IMR-90 (cell line): ENCODE results near the gene WDCP. TPM values are rescaled to one million over a fixed set of nuclear protein-coding genes. Genes with fewer than 3 reads are reported as not detected.

Source experiments
- ATAC-seq: fragments of 200-7000 bp; cut with Tn5 transposase; 2 replicates; pipeline ENCODE4 v1.9.1; 2020; ENCODE audit warnings: low read depth, mild to moderate bottlenecking, moderate library complexity
- BruUV-seq: library from RNA; stranded (reverse); fragments of 400-500 nt; replicated peaks from 2 replicates; lab custom pipeline; 2021; lab: Mats Ljungman, UMichigan
- CTCF ChIA-PET: fragments of 300-600 bp; formaldehyde crosslinking; extraction: SDS; loops from one replicate; lab custom pipeline; 2021; ENCODE audit warnings: antibody characterized with exemption; lab: Yijun Ruan, JAX
- POLR2A ChIA-PET: fragments of 300-600 bp; sonication (Branson Sonifier 250); formaldehyde crosslinking; loops from one replicate; lab custom pipeline; 2022; ENCODE audit warnings: antibody characterized with exemption; ENCODE audit not compliant: unreplicated experiment; lab: Charles Lee
- DNase-seq: peaks from one replicate; pipeline ENCODE4 v3.0.0; 2013
- H2AFZ ChIP-seq: replicated peaks from 2 replicates; pipeline ENCODE3; 2013; ENCODE audit warnings: low read length, mild to moderate bottlenecking; ENCODE audit not compliant: poor library complexity
- H2AK5ac ChIP-seq: 2 replicates; pipeline ENCODE4 v1.6.1; 2013; ENCODE audit warnings: low read depth, low read length, inconsistent platforms
- H2AK9ac ChIP-seq: replicated peaks from 2 replicates; pipeline ENCODE3; 2013; ENCODE audit warnings: mild to moderate bottlenecking, low read depth, low read length, moderate library complexity; ENCODE audit not compliant: poor library complexity
- H2BK120ac ChIP-seq: 2 replicates; pipeline ENCODE4 v1.6.1; 2013; ENCODE audit warnings: low read depth, low read length, inconsistent platforms
- H2BK15ac ChIP-seq: 3 replicates; pipeline ENCODE4 v1.6.1; 2013; ENCODE audit warnings: low read depth, low read length, inconsistent platforms
- H2BK20ac ChIP-seq: 2 replicates; pipeline ENCODE4 v1.6.1; 2013; ENCODE audit warnings: low read depth, mild to moderate bottlenecking, inconsistent platforms, low read length, moderate library complexity
- H2BK5ac ChIP-seq: 2 replicates; pipeline ENCODE4 v1.6.1; 2013; ENCODE audit warnings: mild to moderate bottlenecking, low read depth, low read length, inconsistent platforms; ENCODE audit not compliant: poor library complexity, severe bottlenecking
- H3K14ac ChIP-seq: replicated peaks from 2 replicates; pipeline ENCODE4 v1.6.1; 2013; ENCODE audit warnings: low read depth, low read length, inconsistent platforms
- H3K18ac ChIP-seq: 2 replicates; pipeline ENCODE4 v1.6.1; 2013; ENCODE audit warnings: low read depth, low read length, control low read depth
- H3K23ac ChIP-seq: 2 replicates; pipeline ENCODE4 v1.6.1; 2013; ENCODE audit warnings: low read depth, low read length, inconsistent platforms
- H3K27ac ChIP-seq: 2 replicates; pipeline ENCODE4 v1.5.1; 2013; ENCODE audit warnings: mild to moderate bottlenecking, control low read depth, low read length; ENCODE audit not compliant: insufficient read depth
- H3K27me3 ChIP-seq: 2 replicates; pipeline ENCODE4 v1.6.1; 2013; ENCODE audit warnings: low read length; ENCODE audit not compliant: control insufficient read depth, insufficient read depth
- H3K36me3 ChIP-seq: 2 replicates; pipeline ENCODE4 v1.6.1; 2013; ENCODE audit warnings: low read length, mixed read lengths; ENCODE audit not compliant: control insufficient read depth, insufficient read depth
- H3K4ac ChIP-seq: 2 replicates; pipeline ENCODE4 v1.6.1; 2013; ENCODE audit warnings: low read depth, low read length, inconsistent platforms
- H3K4me1 ChIP-seq: 2 replicates; pipeline ENCODE4 v1.6.1; 2013; ENCODE audit warnings: low read length, mixed read lengths; ENCODE audit not compliant: control insufficient read depth, insufficient read depth
- H3K4me2 ChIP-seq: 2 replicates; pipeline ENCODE4 v1.6.1; 2013; ENCODE audit warnings: low read depth, mild to moderate bottlenecking, control low read depth, low read length, moderate library complexity
- H3K4me3 ChIP-seq: 2 replicates; pipeline ENCODE4 v1.5.1; 2013; ENCODE audit warnings: low read depth, mild to moderate bottlenecking, control low read depth, low read length, moderate library complexity; ENCODE audit not compliant: insufficient read depth
- H3K56ac ChIP-seq: 2 replicates; pipeline ENCODE4 v1.6.1; 2013; ENCODE audit warnings: low read length, inconsistent platforms; ENCODE audit not compliant: insufficient read depth; ENCODE audit errors: extremely low read depth
- H3K79me1 ChIP-seq, 2 experiments: 2 replicates each; pipeline ENCODE4 v1.6.1; 2013; ENCODE audit warnings: low read length in 2 of 2, inconsistent platforms in 1 of 2, low read depth in 1 of 2
- H3K9ac ChIP-seq: 2 replicates; pipeline ENCODE4 v1.6.1; 2013; ENCODE audit warnings: low read depth, low read length, control low read depth
- H3K9me1 ChIP-seq: 2 replicates; pipeline ENCODE4 v1.6.1; 2013; ENCODE audit warnings: low read length, inconsistent platforms; ENCODE audit not compliant: insufficient read depth
- H3K9me3 ChIP-seq: 2 replicates; pipeline ENCODE4 v1.6.1; 2013; ENCODE audit warnings: low read length; ENCODE audit not compliant: control insufficient read depth, insufficient read depth
- H4K20me1 ChIP-seq: 2 replicates; pipeline ENCODE4 v1.6.1; 2013; ENCODE audit warnings: low read length, inconsistent platforms; ENCODE audit not compliant: insufficient read depth
- H4K5ac ChIP-seq: 2 replicates; pipeline ENCODE4 v1.6.1; 2013; ENCODE audit warnings: mild to moderate bottlenecking, low read depth, low read length, control low read depth
- H4K8ac ChIP-seq, 2 experiments: 2 replicates each; pipeline ENCODE4 v1.6.1; 2013; ENCODE audit warnings: low read depth in 2 of 2, low read length in 2 of 2, control low read depth in 1 of 2, inconsistent platforms in 1 of 2
- H4K91ac ChIP-seq: 2 replicates; pipeline ENCODE4 v1.6.1; 2013; ENCODE audit warnings: low read depth, low read length, inconsistent platforms; ENCODE audit not compliant: insufficient read depth
- BHLHE40 ChIP-seq: fragments of 150-350 bp; IDR thresholded peaks from 2 replicates; pipeline ENCODE4 v1.6.1; 2016; ENCODE audit warnings: mild to moderate bottlenecking, low read depth, low read length
- CEBPB ChIP-seq: IDR thresholded peaks from 2 replicates; pipeline ENCODE4 v1.6.1; 2012; ENCODE audit warnings: low read depth, low read length, improper control_type of control experiment
- CHD1 ChIP-seq: IDR thresholded peaks from 2 replicates; pipeline ENCODE4 v1.6.1; 2012; ENCODE audit warnings: low read depth, low read length, improper control_type of control experiment
- CTCF ChIP-seq: conservative IDR thresholded peaks from 2 replicates; pipeline ENCODE4 v1.5.1; 2012; ENCODE audit warnings: mild to moderate bottlenecking, low read depth, low read length, improper control_type of control experiment
- ELK1 ChIP-seq: fragments of 150-350 bp; IDR thresholded peaks from 2 replicates; pipeline ENCODE4 v1.6.1; 2016; ENCODE audit warnings: low read depth, mild to moderate bottlenecking, low read length, moderate library complexity, borderline replicate concordance
- FOS ChIP-seq: fragments of 150-350 bp; IDR thresholded peaks from 2 replicates; pipeline ENCODE4 v1.6.1; 2016; ENCODE audit warnings: low read depth, low read length
- MAFK ChIP-seq: IDR thresholded peaks from 2 replicates; pipeline ENCODE4 v1.6.1; 2012; ENCODE audit warnings: low read depth, low read length, improper control_type of control experiment
- MAZ ChIP-seq: IDR thresholded peaks from 2 replicates; pipeline ENCODE4 v1.6.1; 2012; ENCODE audit warnings: low read depth, mild to moderate bottlenecking, low read length, improper control_type of control experiment, moderate library complexity, borderline replicate concordance
- MXI1 ChIP-seq: IDR thresholded peaks from 2 replicates; pipeline ENCODE4 v1.6.1; 2012; ENCODE audit warnings: low read depth, mild to moderate bottlenecking, low read length, moderate library complexity, borderline replicate concordance
- NFE2L2 ChIP-seq: fragments of 150-350 bp; IDR thresholded peaks from 2 replicates; pipeline ENCODE4 v1.6.1; 2016; ENCODE audit warnings: low read depth, mild to moderate bottlenecking, low read length
- POLR2A ChIP-seq: IDR thresholded peaks from 2 replicates; pipeline ENCODE4 v1.6.1; 2012; ENCODE audit warnings: mild to moderate bottlenecking, low read depth, low read length
- RAD21 ChIP-seq: IDR thresholded peaks from 2 replicates; pipeline ENCODE4 v1.6.1; 2012; ENCODE audit warnings: low read length, improper control_type of control experiment
- RCOR1 ChIP-seq: IDR thresholded peaks from 2 replicates; pipeline ENCODE4 v1.6.1; 2012; ENCODE audit warnings: mild to moderate bottlenecking, low read length, improper control_type of control experiment; ENCODE audit not compliant: insufficient replicate concordance
- RFX5 ChIP-seq: IDR thresholded peaks from 2 replicates; pipeline ENCODE4 v1.8.0; 2012; ENCODE audit warnings: low read depth, mild to moderate bottlenecking, low read length, moderate library complexity
- SMC3 ChIP-seq: fragments of 150-350 bp; IDR thresholded peaks from 2 replicates; pipeline ENCODE4 v1.6.1; 2016; ENCODE audit warnings: low read depth, mild to moderate bottlenecking, antibody characterized with exemption, low read length, moderate library complexity
- USF2 ChIP-seq: fragments of 150-350 bp; IDR thresholded peaks from 2 replicates; pipeline ENCODE4 v1.6.1; 2017; ENCODE audit warnings: mild to moderate bottlenecking, antibody characterized with exemption, low read length, low read depth
- WGBS, 2 experiments: methylation state at CpG; one replicate each; pipeline versions ENCODE4 v1.1.5 to v1.1.7; 2013; ENCODE audit warnings: missing lambda C conversion rate in 2 of 2; ENCODE audit not compliant: insufficient read length in 1 of 2; ENCODE audit errors: extremely low coverage in 2 of 2; 5-methylcytosine and 5-hydroxymethylcytosine counted together
- dilution Hi-C: fragments of 300-500 bp; cut with HindIII; formaldehyde crosslinking; loops from one replicate; pipeline ENCODE4 v1.14.3; 2018; ENCODE audit warnings: low sequenced_read_pairs; ENCODE audit not compliant: unreplicated experiment
- in situ Hi-C: fragments of 300-500 bp; cut with MboI; formaldehyde crosslinking; loops from 3 replicates; pipeline ENCODE4 v1.14.3; 2019; ENCODE audit warnings: low sequenced_read_pairs, inconsistent platforms, mixed read lengths
- intact Hi-C: fragments of 100-400 bp; cut with micrococcal nuclease; formaldehyde crosslinking; loops from 2 replicates; pipeline ENCODE4 v1.10.0; 2022
- polyA plus RNA-seq, 3 experiments: library from polyadenylated mRNA; depleted of rRNA; stranded (reverse); fragments of >200 nt; gene quantifications; 2 replicates each; pipeline ENCODE4 v1.2.3, GENCODE V29; 2012; ENCODE audit warnings: low replicate concordance in 1 of 3
- total RNA-seq: library from RNA; depleted of rRNA; stranded (reverse); fragments of >200 nt; gene quantifications from 2 replicates; pipeline ENCODE4 v1.2.3, GENCODE V29; 2012

Gene WDCP
- total and polyA plus RNA-seq, 2 of the 4 experiments (the other 2 are of a cell fraction): 6.8 to 18.6 TPM

- CTCF ChIA-PET: interaction anchor here (0.6 to 1.0 kb wide), 2 partner anchors 12 to 24 kb away, joined by 4 to 7 read pairs; partner anchors contain the start of gene TP53I3
- no CpG with 5 or more reads among the region's 4 CpGs for WGBS, 2 experiments
Observed at GRCh38 chr2:24072259-24072658, 25.1 kb upstream of the WDCP start.

More at GRCh38 chr2:24072259-24072658, 25.1 kb upstream of the WDCP start:
- intact Hi-C loops: no loop called here
- no peaks in the 10 kb centered on the region; the same call in 1 of the 2 replicates for H4K20me1 ChIP-seq
- H3K27me3 ChIP-seq: no peaks in the 10 kb centered on the region
- H3K14ac ChIP-seq: no peak overlapping the region
- H3K79me1 ChIP-seq: peaks cover 30 to 42% of the 10 kb centered on the region in 2 experiments
- H2BK15ac ChIP-seq: no peak overlapping the region
- no peak overlapping the region for H3K27ac ChIP-seq
- BruUV-seq: no TSS peak
- POLR2A ChIA-PET: no interaction called here
- H4K5ac ChIP-seq: no peak overlapping the region
- no peak overlapping the region for H4K8ac ChIP-seq
- ATAC-seq: no peak
- H3K9ac ChIP-seq: no peak overlapping the region
- no peak overlapping the region for H2AFZ ChIP-seq
- H3K4ac ChIP-seq: no peak overlapping the region
- no peak overlapping the region for H2AK5ac ChIP-seq
- 0 out of 2 replicates have a peak, but pooled peaks cover 2% of the 10 kb centered on the region for H3K4me1 ChIP-seq
- no peaks in the 10 kb centered on the region for H3K9me3 ChIP-seq
- no peak overlapping the region for H3K4me2 ChIP-seq
- H4K91ac ChIP-seq: no peak overlapping the region
- dilution Hi-C loops: no loop called here
- DNase-seq: no peak
- H3K56ac ChIP-seq: no peak overlapping the region
- no peak overlapping the region for H2BK120ac ChIP-seq
- H2BK5ac ChIP-seq: no peak overlapping the region
- H3K9me1 ChIP-seq: peaks cover 6% of the 10 kb centered on the region; the same call in 1 of the 2 replicates
- no peak overlapping the region for H3K23ac ChIP-seq
- in situ Hi-C loops: loop anchor here (10.0 kb wide), 1 partner anchor 247 kb away; no protein-coding TSS in a partner anchor
- no peak overlapping the region for H3K4me3 ChIP-seq
- no peak overlapping the region for H2AK9ac ChIP-seq
- TF ChIP-seq CTCF: no peak
- TF ChIP-seq RCOR1: no peak
- no peak for TF ChIP-seq CEBPB
- no peak for TF ChIP-seq BHLHE40
- no peak for TF ChIP-seq ELK1
- TF ChIP-seq USF2: no peak
- no peak for TF ChIP-seq FOS
- no peak for TF ChIP-seq CHD1
- no peak for TF ChIP-seq NFE2L2
- no peak for TF ChIP-seq MXI1
- TF ChIP-seq MAFK: no peak
- TF ChIP-seq POLR2A: no peak
- TF ChIP-seq RFX5: no peak
- no peak for TF ChIP-seq MAZ
- TF ChIP-seq RAD21: no peak
- no peak for TF ChIP-seq SMC3
- no peak overlapping the region for H2BK20ac ChIP-seq
- no peak overlapping the region for H3K18ac ChIP-seq
- peaks cover 20% of the 10 kb centered on the region for H3K36me3 ChIP-seq
